ENCODE results near the gene MCRIP2.

- TF ChIP-seq CTCF (conservative IDR thresholded peaks at IDR 0.05) (no peak), EZH2 (IDR thresholded peaks at IDR 0.05; ENCODE audit: low read depth) (no peak)
Observed at GRCh38 chr16:681746-682427, 40.3 kb downstream of the MCRIP2 start.
